Measurements from ENCODE around the gene AEN.

AEN gene

GRCh38 chr15:88651136-88651732 is 30.1 kb downstream of the AEN start:
- no peak for DNase-seq

- DNase-seq: no peak
Observed at GRCh38 chr15:88651971-88652370, 30.8 kb downstream of the AEN start.

GRCh38 chr15:88652456-88653199 is 31.5 kb downstream of the AEN start:
- no peak for DNase-seq

GRCh38 chr15:88653200-88654064 is 32.3 kb downstream of the AEN start:
- no peak for DNase-seq

GRCh38 chr15:88654430-88655102 is 33.4 kb downstream of the AEN start:
- no peak for DNase-seq

- no peak for DNase-seq
Observed at GRCh38 chr15:88655103-88655553, 34.0 kb downstream of the AEN start.

GRCh38 chr15:88655800-88656488 is 34.8 kb downstream of the AEN start:
- DNase-seq: no peak

GRCh38 chr15:88656760-88657221 is 35.7 kb downstream of the AEN start:
- no peak for DNase-seq

GRCh38 chr15:88657326-88658069 is 36.4 kb downstream of the AEN start:
- DNase-seq: no peak

GRCh38 chr15:88658070-88658965 is 37.2 kb downstream of the AEN start:
- DNase-seq: no peak

GRCh38 chr15:88658972-88659931 is 38.1 kb downstream of the AEN start:
- DNase-seq: no peak

- no peak for DNase-seq
Observed at GRCh38 chr15:88661041-88661700, 40.0 kb downstream of the AEN start.

GRCh38 chr15:88661761-88662556 is 40.8 kb downstream of the AEN start:
- no peak for DNase-seq

- DNase-seq: no peak
Observed at GRCh38 chr15:88663141-88663621, 42.0 kb downstream of the AEN start.

GRCh38 chr15:88664151-88664778 is 43.1 kb downstream of the AEN start:
- DNase-seq: peak; percentile 58

GRCh38 chr15:88674661-88675060 is 53.5 kb downstream of the AEN start:
- no peak for DNase-seq

- DNase-seq: no peak
Observed at GRCh38 chr15:88678755-88679154, 57.6 kb downstream of the AEN start.

All from central memory CD4-positive, alpha-beta T cell (primary cell).